SK-N-MC (cell line): ENCODE measurements around the gene MYRFL.

Source experiments
- EZH2 ChIP-seq: fragments of 200-600 bp; sonication (generic); IDR thresholded peaks from one replicate; pipeline ENCODE4 v1.6.1; 2017; ENCODE audit warnings: antibody characterized with exemption
- POLR2AphosphoS5 ChIP-seq: IDR thresholded peaks from 2 replicates; pipeline ENCODE4 v1.6.1; 2012; ENCODE audit warnings: mild to moderate bottlenecking, low read depth, low read length, borderline replicate concordance

DNA sequence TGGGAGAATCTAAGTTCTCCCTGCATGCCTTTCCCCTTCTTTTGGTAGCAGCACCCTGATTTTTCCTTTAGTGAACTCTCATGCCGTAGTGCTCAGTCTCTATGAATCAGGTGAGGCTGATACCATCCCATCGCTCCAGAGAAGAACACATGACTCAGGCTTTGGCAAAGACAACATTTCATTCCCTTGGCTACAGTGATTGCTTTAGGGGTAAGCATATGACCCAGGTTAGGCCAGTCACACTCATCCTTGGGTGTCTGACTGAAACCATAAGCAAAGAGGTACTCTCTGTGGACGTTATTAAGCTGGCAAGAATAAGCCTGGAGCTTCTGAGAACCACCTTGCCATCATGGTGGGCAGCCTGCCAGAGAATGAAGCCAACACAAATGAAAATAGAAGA lies 141.8 kb downstream of the MYRFL start:
- no peak for TF ChIP-seq POLR2AphosphoS5
- TF ChIP-seq EZH2, result no peak
